ENCODE measurements around the gene PITX2. TPM values are rescaled to one million over a fixed set of nuclear protein-coding genes. Genes with fewer than 3 reads are reported as not detected.

PITX2 gene
- polyA plus RNA-seq, 1 donor from 2014 or later, result not detected

DNA sequence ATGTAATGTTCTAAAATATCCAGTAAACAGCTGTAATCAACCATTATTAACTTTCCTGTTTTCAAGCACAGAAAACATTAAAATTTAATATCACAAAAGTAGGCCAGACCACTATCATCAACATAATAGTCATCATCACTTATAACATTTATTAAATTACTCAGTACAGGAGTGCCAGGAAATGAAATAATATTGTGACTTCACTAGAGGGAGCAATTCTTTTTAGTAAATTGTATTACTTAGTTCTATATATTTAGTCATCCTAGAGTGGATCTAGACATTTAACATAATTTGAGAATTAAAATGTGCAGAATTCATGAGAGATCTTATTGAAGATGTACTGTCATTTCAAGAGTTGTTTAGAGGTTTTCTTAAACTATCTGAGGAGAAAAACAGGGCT lies 33.6 kb downstream of the PITX2 start:
- H3F3A ChIP-seq (ENCODE audit: insufficient read depth, low read length, poor library complexity, severe bottlenecking), result no peaks in the 10 kb centered on the region
- H3K36me3 ChIP-seq (ENCODE audit: insufficient read depth, low read length), result no peaks in the 10 kb centered on the region
- H3K79me2 ChIP-seq (replicated peaks; ENCODE audit: insufficient read depth, low read length), result no peaks in the 10 kb centered on the region
- no peak overlapping the region for H2AFZ ChIP-seq (ENCODE audit: low read depth, low read length)
- H3K4me2 ChIP-seq (ENCODE audit: low read length), result no peak overlapping the region
- no peaks in the 10 kb centered on the region for H3K27me3 ChIP-seq (ENCODE audit: insufficient read depth, low read depth, low read length)
- H3K4me3 ChIP-seq (ENCODE audit: low read length), result no peak overlapping the region
- no peaks in the 10 kb centered on the region for H4K20me1 ChIP-seq (ENCODE audit: insufficient read depth)
- no peaks in the 10 kb centered on the region for H3K9me3 ChIP-seq (ENCODE audit: low read length)
- no peak overlapping the region for H3K9ac ChIP-seq (ENCODE audit: low read length)
- TF ChIP-seq EP300 (conservative IDR thresholded peaks at IDR 0.05; ENCODE audit: poor library complexity, severe bottlenecking) (no peak), MXI1 (conservative IDR thresholded peaks at IDR 0.05; ENCODE audit: poor library complexity, severe bottlenecking) (no peak)
- TF ChIP-seq, protein P1, sequence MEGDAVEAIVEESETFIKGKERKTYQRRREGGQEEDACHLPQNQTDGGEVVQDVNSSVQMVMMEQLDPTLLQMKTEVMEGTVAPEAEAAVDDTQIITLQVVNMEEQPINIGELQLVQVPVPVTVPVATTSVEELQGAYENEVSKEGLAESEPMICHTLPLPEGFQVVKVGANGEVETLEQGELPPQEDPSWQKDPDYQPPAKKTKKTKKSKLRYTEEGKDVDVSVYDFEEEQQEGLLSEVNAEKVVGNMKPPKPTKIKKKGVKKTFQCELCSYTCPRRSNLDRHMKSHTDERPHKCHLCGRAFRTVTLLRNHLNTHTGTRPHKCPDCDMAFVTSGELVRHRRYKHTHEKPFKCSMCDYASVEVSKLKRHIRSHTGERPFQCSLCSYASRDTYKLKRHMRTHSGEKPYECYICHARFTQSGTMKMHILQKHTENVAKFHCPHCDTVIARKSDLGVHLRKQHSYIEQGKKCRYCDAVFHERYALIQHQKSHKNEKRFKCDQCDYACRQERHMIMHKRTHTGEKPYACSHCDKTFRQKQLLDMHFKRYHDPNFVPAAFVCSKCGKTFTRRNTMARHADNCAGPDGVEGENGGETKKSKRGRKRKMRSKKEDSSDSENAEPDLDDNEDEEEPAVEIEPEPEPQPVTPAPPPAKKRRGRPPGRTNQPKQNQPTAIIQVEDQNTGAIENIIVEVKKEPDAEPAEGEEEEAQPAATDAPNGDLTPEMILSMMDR (IDR thresholded peaks at IDR 0.05; ENCODE audit: poor library complexity, severe bottlenecking), result peak; percentile 29
- no peak overlapping the region for H3K27ac ChIP-seq (ENCODE audit: low read length)
- no peaks in the 10 kb centered on the region for H3K9me2 ChIP-seq (ENCODE audit: insufficient read depth, low read length)

DNA sequence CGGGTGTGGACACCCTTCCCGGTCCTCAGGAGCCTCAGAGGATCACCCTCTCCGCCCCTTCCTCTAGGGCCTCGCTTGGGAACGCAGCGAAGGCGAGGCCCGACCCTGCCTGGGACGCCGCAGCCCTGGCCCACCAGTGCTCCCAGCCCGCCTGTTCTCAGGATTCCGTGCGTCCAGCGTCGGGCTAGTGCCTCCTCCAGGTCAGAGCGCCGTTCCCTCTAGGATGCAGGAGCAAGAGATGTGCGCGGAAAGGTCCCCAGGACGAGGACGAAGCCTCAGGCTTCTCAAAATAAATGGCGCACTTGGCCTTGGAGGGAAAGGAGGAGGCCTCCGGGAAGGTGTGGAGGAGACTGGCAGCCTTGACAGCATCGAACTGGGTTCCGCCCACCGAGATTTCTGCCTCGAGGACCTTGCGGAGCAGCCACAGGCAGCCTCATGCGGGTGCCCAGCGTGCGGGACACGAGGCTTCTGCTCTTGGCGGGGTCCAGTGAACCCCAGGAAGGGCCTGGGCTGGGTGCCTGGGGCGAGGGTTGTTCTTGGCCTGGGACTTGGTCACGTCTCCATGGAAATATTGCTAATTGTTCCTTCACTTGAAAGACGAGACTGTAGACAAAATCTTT lies 35.1 kb downstream of the PITX2 start:
- no peaks in the 10 kb centered on the region for H3F3A ChIP-seq (ENCODE audit: insufficient read depth, low read length, poor library complexity, severe bottlenecking)
- no peaks in the 10 kb centered on the region for H3K9me2 ChIP-seq (ENCODE audit: insufficient read depth, low read length)
- no peak overlapping the region for H2AFZ ChIP-seq (ENCODE audit: low read depth, low read length)

More for the DNA sequence above, 35.1 kb downstream of the PITX2 start:
- no peaks in the 10 kb centered on the region for H3K36me3 ChIP-seq (ENCODE audit: insufficient read depth, low read length)
- no peaks in the 10 kb centered on the region for H3K27me3 ChIP-seq (ENCODE audit: insufficient read depth, low read depth, low read length)
- H4K20me1 ChIP-seq (ENCODE audit: insufficient read depth), result no peaks in the 10 kb centered on the region
- no peaks in the 10 kb centered on the region for H3K79me2 ChIP-seq (replicated peaks; ENCODE audit: insufficient read depth, low read length)
- H3K9ac ChIP-seq (ENCODE audit: low read length), result no peak overlapping the region
- H3K4me3 ChIP-seq (ENCODE audit: low read length), result no peak overlapping the region
- no peak overlapping the region for H3K27ac ChIP-seq (ENCODE audit: low read length)
- H3K4me2 ChIP-seq (ENCODE audit: low read length), result no peak overlapping the region
- no peaks in the 10 kb centered on the region for H3K9me3 ChIP-seq (ENCODE audit: low read length)
- TF ChIP-seq, protein P1 (IDR thresholded peaks at IDR 0.05; ENCODE audit: poor library complexity, severe bottlenecking), result no peak
- TF ChIP-seq, protein P2, sequence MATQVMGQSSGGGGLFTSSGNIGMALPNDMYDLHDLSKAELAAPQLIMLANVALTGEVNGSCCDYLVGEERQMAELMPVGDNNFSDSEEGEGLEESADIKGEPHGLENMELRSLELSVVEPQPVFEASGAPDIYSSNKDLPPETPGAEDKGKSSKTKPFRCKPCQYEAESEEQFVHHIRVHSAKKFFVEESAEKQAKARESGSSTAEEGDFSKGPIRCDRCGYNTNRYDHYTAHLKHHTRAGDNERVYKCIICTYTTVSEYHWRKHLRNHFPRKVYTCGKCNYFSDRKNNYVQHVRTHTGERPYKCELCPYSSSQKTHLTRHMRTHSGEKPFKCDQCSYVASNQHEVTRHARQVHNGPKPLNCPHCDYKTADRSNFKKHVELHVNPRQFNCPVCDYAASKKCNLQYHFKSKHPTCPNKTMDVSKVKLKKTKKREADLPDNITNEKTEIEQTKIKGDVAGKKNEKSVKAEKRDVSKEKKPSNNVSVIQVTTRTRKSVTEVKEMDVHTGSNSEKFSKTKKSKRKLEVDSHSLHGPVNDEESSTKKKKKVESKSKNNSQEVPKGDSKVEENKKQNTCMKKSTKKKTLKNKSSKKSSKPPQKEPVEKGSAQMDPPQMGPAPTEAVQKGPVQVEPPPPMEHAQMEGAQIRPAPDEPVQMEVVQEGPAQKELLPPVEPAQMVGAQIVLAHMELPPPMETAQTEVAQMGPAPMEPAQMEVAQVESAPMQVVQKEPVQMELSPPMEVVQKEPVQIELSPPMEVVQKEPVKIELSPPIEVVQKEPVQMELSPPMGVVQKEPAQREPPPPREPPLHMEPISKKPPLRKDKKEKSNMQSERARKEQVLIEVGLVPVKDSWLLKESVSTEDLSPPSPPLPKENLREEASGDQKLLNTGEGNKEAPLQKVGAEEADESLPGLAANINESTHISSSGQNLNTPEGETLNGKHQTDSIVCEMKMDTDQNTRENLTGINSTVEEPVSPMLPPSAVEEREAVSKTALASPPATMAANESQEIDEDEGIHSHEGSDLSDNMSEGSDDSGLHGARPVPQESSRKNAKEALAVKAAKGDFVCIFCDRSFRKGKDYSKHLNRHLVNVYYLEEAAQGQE (IDR thresholded peaks at IDR 0.05; ENCODE audit: borderline replicate concordance), result no peak
- no peak for TF ChIP-seq SMC3 (conservative IDR thresholded peaks at IDR 0.05; ENCODE audit: poor library complexity)
- no peak for TF ChIP-seq EZH2 (IDR thresholded peaks at IDR 0.05; ENCODE audit: borderline replicate concordance, insufficient read depth, low read length, poor library complexity, severe bottlenecking)
- TF ChIP-seq MXI1 (conservative IDR thresholded peaks at IDR 0.05; ENCODE audit: poor library complexity, severe bottlenecking), result no peak
- TF ChIP-seq EP300 (conservative IDR thresholded peaks at IDR 0.05; ENCODE audit: poor library complexity, severe bottlenecking), result no peak
